GM19351 (cell line): ENCODE results near the gene FRMD5.
"Not testable (repeated sequence)": the region's sequence is repeated elsewhere in the genome, so short reads cannot be mapped to it uniquely, and the experiment has no call there.

Source experiments
- ATAC-seq: cut with Tn5 transposase; IDR thresholded peaks from one replicate; pipeline ENCODE4 v1.9.1; 2021; ENCODE audit warnings: mild to moderate bottlenecking, moderate library complexity; ENCODE audit not compliant: unreplicated experiment

The FRMD5 gene

GRCh38 chr15:44034933-44035624 lies 160.0 kb downstream of the FRMD5 start:
- ATAC-seq: no peak

GRCh38 chr15:44034334-44034733 lies 160.7 kb downstream of the FRMD5 start:
- ATAC-seq: no peak

- no peak for ATAC-seq
Observed at GRCh38 chr15:44033894-44034293, 161.2 kb downstream of the FRMD5 start.

- ATAC-seq: not testable (repeated sequence)
Observed at GRCh38 chr15:44032820-44033219, 162.3 kb downstream of the FRMD5 start.

- ATAC-seq: no peak
Observed at GRCh38 chr15:44029940-44030568, 165.0 kb downstream of the FRMD5 start.

GRCh38 chr15:44029003-44029402 lies 166.1 kb downstream of the FRMD5 start:
- ATAC-seq: no peak

- no peak for ATAC-seq
Observed at GRCh38 chr15:44028349-44028748, 166.7 kb downstream of the FRMD5 start.

- no peak for ATAC-seq
Observed at GRCh38 chr15:44024155-44024554, 170.9 kb downstream of the FRMD5 start.

GRCh38 chr15:44023176-44023575 lies 171.9 kb downstream of the FRMD5 start:
- ATAC-seq: no peak

GRCh38 chr15:44018151-44018550 lies 176.9 kb downstream of the FRMD5 start:
- no peak for ATAC-seq

GRCh38 chr15:44015545-44016305 lies 179.3 kb downstream of the FRMD5 start:
- no peak for ATAC-seq

- no peak for ATAC-seq
Observed at GRCh38 chr15:44011238-44011854, 183.7 kb downstream of the FRMD5 start.

- ATAC-seq: no peak
Observed at GRCh38 chr15:44010089-44010488, 185.0 kb downstream of the FRMD5 start.

- no peak for ATAC-seq
Observed at GRCh38 chr15:44009038-44009437, 186.0 kb downstream of the FRMD5 start.

GRCh38 chr15:44000248-44000647 lies 194.8 kb downstream of the FRMD5 start:
- ATAC-seq: not testable (repeated sequence)

GRCh38 chr15:43998607-43999006 lies 196.5 kb downstream of the FRMD5 start:
- ATAC-seq: no peak

- no peak for ATAC-seq
Observed at GRCh38 chr15:43991206-43991605, 203.9 kb downstream of the FRMD5 start.

- ATAC-seq: no peak
Observed at GRCh38 chr15:43989938-43990337, 205.1 kb downstream of the FRMD5 start.

- no peak for ATAC-seq
Observed at GRCh38 chr15:43988900-43989299, 206.2 kb downstream of the FRMD5 start.

- no peak for ATAC-seq
Observed at GRCh38 chr15:43987924-43988323, 207.1 kb downstream of the FRMD5 start.

- no peak for ATAC-seq
Observed at GRCh38 chr15:43985976-43986680, 208.9 kb downstream of the FRMD5 start.
